ENCODE results near the gene CASP5.
A peak's percentile ranks its signal among the peaks of the same experiment; 100 is the strongest.
"Not testable (repeated sequence)": the region's sequence is repeated elsewhere in the genome, so short reads cannot be mapped to it uniquely, and the experiment has no call there.

CASP5 gene

DNA sequence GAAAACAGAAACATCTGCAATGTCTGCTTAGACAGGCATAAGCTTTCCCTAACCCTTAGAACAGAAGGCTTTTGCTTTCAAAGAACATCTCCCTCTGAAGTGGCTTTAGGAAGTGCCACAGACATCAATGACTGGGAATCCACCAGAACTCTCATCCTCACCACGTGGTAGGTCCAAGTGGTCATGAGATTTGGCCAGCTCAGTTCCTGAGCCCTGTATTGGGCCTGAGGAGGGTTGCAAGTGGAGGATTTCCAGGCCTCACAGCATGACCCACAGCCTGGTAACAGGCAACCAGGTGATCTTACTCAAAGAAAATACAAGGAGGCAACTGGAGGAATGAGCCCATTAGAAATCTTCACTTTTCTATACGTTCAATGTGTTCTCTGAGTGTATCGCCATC, 10.4 kb upstream of the CASP5 start:
- no peak for DNase-seq

DNA sequence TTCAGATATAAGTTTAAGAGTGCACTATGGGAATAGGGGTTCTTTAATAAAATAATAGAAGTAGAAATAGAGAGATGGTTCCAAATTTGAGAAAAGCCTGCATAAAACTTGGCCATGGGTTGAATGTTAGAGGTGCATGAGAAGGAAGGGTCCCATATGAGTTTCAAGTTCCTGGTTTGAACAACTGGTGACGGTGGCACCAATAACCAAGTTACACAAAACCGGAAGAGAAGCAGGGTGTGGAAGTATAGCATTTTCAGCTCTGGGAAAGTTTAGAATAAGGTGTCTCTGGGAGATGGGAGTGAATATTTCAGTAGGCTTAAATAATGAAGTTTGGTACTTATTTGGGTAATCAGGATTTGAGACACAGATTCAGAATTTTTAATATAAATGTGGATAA, 9.5 kb upstream of the CASP5 start:
- DNase-seq, result no peak

DNA sequence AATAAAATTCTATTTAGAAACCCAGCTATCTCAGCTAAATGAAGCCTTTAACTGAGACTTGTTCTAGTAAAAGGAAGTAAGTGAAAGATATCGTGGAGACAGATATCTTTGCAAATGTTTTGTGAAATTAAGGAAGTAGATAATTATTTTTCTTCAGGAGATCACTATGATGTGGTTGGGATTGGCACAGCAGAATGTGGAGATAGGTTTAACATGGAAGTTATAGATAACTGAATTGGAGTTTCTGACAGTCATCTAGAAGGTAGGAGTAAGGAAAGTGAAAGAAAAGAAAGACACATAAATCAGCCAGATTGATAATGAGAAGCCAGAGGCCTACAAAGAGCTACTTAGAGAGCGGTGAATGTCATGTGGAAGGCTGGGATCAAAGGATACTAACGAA, 4.7 kb upstream of the CASP5 start:
- DNase-seq, result no peak

DNA sequence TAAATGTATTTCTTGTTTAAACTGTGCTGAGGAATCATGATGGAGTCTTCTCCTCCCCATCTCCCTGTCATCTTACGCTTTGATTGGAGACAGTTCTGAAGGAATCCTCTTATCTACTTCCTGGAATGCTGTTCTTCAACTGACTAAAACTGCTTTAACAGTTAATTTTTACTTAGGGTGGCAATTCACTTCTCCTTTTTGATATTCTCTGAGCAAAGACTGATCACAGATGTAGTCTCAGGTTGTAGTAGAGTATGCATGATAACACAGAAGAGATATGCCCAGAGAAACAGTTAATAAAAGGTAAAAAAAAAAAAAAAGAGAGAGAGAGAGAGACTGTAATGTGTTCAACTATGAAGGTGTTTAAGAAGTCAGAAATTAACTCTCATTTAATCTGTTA, 1.4 kb upstream of the CASP5 start:
- DNase-seq, result no peak

DNA sequence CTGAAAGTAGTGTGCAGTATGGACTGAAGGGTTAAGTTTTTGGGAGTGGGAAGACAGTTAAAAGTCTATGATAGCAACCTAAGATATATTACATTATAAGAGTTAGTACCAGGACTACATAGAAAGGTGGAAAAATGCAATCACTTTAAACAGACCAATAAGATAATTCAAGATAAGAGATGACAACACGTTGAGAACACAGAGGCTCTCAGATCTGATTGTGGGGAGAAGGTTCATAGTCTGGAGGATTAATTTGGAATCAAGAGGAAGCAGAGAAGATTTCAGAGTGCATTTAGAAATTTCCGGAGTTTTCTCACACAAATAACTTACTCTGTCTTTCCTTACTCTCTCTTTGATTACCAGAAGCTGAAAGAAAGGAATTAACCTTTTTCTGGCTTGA, 441 bp downstream of the CASP5 start:
- no peak for DNase-seq

DNA sequence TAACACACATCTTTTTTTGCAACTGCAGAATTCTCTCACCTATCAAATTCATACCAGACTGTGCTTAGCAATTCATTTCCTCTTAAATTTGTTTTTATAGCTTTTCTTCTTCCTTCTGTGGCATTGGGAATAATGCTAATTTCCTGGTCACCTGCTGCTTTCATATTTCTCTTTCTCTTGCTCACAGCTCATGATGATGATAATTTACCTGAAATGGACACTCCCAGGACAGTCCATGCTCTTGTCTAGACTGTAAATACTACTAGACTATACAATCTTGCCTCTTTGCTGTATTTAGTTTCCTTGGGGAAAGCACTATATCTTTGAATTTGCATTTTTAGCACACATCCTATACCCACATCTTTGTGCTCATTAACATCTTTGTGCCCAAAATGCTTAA, 15.5 kb downstream of the CASP5 start:
- DNase-seq, result no peak

DNA sequence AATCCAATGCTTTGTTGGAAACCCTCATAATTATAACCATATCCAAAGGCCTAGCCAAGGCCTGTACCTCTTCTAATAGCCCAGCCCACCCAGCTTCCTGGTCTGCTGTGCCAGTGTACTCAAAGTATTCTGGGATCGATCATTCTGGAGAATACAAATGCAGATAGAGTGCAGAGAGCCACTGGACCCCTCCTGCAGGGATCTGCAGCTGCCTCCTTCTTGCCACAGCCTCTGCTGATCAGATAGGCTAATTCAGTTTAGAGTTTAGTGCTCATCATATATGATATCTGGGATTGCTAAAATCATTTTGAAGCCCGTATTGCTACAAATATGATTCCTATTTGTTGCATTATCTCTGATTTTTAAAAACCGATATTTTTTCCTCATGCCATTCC, 17.5 kb downstream of the CASP5 start:
- DNase-seq, result no peak

DNA sequence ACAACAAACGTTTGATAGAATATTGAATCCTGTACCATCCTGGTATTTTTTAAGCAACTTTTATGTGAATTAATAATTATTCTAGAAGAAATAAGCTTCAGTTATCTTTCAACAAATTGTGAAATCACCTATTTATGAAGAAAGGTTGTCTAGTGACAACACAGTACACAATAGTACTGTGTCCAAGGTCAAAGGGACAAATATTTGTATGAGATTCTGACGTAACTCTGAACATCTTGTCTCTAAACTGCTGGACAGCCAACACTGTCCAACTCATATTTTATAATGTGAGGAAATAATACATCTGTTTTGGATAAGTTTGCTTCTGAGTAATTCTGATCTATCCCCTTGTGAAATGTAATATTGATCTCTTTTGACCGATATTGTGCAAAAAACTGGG, 18.9 kb downstream of the CASP5 start:
- DNase-seq, result no peak

DNA sequence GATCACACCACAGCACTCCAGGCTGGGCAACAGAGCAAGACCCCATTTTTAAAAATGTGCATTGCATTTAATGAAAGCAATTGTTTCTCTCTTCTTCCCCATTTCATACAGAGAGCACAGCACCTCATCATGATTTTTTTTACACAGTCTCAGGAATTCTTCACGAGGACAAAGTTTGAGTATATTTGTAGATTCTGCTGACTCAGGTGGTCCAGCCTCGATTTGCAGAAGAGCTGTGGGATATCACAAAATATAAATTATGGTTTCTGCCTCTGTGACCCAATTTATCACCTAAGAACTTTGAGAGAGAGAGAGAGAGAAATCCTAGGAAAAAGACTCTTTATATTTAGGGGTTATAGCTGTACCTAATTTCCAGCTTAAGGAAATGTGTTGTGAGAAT, 19.8 kb downstream of the CASP5 start:
- DNase-seq, result no peak

DNA sequence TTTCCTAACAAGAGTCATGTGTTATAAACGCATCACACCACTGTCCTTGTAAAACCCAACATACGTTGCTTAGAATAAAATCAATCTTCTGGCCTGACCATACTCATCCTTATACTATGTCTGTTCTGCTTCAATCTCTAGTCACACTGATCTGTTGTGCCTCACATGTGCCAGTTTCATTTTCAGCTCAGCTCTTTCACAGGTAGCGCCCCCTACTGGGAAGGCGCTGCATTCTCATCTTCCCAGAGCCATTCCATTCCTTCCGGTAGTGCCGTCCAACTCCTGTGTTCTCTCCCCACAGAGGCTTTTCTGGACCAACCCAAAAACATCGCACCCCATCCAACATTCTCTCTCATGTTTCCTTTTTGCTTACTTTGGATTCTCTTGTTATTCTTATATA, 22.2 kb downstream of the CASP5 start:
- DNase-seq, result no peak

DNA sequence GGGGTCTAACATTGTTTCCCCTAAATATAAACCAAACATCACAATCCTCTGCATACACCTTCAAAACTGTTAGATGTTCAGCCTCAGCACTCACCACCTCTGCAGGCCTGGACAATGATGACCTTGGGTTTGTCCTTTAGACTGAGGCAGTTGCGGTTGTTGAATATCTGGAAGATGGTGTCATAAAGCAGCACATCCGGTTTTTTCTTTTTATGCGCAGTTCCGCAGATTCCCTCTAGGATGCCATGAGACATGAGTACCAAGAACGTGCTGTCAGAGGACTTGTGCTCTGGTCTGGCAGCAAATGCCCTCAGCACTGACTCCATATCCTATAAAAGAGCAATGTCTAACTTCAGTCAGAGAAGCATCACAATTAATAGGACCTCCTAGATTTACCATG, 22.8 kb downstream of the CASP5 start:
- DNase-seq, result no peak

DNA sequence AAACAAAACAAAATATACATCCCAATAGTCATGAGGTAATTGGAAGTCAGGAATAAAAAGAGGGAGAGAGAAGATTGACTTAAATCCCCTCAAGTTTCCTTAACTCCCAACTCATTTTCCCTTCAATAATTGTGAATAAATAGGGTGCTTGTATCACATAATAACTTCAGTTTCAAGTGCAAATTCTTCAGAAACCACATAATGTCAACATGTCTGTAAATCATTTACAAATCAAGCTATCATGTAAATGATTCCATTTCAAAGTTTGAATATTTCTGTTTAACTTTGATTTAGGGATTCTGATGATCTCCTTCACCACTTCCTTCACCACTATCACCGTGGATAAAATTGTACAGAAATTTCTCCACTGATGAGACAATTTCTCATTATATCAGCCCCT, 23.2 kb downstream of the CASP5 start:
- no peak for DNase-seq

DNA sequence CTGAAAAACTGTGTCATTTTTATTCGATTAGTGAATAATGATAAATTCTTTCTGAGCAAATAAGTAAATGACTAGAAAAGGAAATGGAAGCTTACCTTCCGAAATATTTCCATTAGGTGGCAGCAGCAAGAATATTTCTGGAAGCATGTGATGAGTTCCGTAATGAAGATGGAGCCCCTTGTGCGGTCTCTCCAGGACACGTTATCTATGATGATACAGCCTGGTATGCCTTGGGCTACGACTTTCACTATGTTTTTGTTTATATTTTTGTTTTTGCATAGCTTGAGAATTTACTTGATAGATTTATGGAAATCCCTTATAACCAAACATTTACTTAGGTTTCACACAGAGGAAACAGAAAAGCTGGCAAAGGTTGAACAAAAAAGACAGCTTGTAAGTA, 25.7 kb downstream of the CASP5 start:
- DNase-seq, result no peak

DNA sequence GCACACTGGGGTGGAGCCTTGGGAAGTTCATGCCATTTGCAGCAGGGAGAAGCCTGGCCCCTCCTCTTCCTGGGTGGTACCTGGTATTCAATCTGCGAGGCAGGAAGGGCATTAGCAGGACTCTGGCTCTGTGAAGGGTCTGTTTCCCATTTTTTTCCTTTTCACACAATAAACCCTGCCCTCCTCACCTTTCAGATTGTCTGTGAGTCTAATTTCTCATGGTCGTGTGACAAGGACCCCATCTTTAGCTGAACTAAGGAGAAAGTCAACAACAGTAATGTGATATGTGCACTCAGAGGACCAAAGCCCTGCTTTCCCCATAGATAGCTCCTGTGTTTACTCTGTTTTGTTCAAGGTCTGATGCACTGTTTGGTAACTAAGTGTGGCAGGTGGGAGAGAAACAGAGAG, 28.0 kb downstream of the CASP5 start:
- peak; percentile 43 for DNase-seq

DNA sequence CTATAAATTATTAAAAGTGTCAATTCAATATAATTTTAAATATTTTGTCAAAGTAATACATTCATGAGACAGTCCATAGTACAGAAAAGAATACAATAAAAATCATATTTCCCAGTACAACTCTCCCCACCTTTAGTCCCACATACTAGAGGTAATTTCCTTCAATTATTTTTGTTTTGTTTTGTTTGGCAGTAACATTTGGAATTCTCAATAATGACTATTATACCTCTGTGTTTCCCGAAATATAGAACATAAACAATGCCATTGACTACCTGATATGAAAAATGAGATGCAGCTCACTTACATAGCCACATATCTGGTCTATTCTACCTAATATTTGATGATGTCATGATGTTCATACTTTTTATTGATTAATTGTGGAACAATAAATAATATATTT, 30.2 kb downstream of the CASP5 start:
- DNase-seq, result no peak

DNA sequence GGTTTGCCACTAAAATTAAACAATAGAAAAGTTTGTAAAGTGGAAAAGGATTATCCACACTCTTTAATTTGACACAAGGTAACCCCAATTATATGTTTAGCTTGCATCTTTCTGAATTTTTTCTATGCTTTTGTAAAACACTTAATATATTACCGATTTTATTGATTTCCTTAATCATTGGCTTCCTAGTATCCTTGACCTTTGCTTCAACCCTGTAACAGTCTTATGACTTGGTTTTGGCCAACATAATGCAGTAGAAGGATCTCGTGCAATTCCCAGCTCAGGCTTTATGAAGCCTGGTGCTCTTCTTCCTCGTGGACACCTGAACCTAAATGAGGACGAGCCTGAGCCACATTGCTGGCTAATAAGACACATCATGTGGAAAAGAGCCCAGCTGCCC, 31.0 kb downstream of the CASP5 start:
- DNase-seq, result no peak

DNA sequence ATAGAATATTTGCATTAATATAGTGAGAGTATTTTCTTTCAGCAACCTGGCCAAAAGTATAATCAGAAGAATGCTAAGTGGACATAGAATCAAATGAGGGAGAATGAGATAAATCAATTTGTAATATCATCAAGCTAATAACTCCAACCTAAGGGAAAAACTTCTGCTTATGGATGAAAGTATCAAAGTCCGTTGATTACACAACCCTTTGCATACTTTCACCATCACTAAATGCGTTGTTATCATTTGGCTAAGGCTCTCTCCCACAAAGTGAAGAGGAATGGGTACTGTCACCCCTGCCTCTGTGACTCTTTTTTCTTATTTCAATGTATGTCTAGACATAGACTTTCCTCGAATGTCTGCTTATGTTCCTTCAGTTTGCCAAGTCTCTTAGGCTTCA, 38.2 kb downstream of the CASP5 start:
- DNase-seq, result no peak

DNA sequence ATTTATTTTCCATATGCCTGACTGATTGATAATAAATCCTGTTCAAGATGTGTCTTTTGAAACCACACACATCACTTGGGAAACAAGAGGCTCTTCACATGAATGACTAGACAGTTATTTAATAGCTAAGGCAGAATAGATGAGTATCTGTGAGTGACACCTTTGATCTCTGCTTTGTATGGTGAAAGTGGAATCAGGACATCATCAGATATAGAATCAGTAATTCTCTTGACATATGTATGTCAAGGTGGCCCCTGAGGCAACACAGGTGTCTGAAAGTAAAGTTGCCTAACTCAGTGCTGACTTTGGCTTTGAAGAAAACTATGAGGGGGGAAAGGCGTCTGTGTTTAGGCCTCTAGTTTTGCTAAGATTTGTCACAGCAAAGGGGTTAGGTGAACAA, 43.1 kb downstream of the CASP5 start:
- no peak for DNase-seq

DNA sequence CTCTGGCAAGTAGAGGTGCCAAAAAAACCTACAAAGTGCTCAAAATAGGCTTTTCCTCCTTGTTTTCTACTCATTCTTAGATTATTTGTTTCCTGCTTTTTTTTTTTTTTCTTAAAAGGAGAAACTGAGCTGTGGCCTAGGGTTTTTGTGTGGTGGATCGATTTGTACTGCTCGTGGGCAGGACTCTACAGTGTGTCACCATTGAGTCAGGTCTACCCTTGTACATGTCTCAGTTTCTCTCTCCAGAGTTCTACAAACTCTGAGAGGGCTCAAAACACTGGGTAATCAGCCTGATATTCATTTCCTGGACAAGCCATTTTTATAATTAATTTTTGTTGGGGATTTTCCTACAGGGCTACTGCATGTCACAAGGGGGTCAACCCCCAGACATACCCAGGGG, 49.4 kb downstream of the CASP5 start:
- DNase-seq, result no peak

DNA sequence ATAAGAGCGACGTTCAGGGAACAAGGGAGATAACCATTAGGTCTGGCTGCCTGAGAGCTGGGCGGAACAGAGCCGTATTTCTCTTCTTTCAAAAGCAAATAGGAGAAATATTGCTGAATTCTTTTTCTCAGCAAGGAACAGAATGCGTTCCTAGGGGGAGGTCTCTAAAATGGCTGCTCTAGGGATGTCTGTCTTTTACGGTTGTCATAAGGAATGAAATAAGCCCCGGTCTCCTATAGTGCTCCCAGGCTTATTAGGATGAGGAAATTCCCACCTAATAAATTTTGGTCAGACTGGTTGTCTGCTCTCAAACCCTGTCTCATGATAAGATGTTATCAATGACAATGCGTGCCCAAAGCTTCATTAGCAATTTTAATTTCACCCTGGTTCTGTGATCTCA, 50.0 kb downstream of the CASP5 start:
- not testable (repeated sequence) for DNase-seq

DNA sequence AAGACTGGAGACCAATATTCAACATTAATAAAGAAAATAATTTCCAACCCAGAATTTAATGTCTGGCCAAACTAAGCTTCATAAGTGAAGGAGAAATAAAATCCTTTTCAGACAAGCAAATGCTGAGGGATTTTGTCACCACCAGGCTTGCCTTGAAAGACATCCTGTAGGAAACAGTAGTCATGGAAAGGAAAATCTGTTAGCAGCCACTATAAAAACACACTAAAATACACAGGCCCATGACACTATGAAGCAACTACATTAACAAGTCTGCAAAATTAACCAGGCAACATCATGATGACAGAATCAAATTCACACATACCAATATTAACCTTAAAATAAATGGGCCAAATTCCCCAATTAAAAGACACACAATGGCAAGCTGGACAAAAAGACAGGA, 52.2 kb downstream of the CASP5 start:
- no peak for DNase-seq

DNA sequence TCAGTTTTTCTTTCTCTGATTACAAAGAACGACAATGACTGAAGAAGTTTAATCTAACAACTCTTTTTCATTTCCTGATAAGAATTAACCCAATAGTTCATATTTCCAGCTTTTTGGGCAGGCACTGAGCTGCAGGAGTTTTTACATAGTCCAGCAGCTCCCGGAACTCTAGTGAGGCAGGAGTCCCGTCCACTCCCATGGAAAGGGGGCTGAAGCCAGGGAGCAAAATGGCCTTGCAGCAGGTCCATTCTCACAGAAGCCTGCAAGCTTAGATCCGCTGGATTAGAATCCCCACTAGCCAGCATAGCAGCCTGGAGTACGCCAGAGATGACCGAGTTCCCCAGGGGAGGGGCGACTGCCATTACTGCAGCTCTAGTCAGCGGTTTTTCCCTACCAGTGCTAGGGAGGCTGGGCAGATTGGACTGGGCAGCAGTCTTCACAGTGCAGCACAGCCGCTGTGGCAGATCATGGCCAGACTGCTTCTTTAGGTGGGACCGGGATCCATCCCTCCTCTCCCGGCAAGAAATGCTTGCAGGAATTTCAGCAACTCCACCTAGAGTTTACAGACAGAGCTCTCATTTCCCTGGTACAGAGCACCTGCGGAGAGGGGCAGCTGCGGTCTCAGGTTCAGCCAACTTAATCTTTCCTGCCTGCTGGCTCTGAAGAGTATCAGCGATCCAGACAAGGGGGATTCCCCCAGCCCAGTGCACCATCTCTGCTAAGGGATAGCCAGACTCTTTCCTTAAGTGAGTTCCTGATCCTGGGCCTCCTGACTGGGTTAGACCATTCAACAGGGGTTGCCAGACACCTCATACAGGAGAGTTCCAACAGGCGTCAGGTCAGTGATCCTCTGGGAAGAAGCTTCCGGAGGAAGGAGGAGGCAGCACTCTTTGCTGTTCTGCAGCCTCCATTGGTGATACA, 53.9 kb downstream of the CASP5 start:
- no peak for DNase-seq

DNA sequence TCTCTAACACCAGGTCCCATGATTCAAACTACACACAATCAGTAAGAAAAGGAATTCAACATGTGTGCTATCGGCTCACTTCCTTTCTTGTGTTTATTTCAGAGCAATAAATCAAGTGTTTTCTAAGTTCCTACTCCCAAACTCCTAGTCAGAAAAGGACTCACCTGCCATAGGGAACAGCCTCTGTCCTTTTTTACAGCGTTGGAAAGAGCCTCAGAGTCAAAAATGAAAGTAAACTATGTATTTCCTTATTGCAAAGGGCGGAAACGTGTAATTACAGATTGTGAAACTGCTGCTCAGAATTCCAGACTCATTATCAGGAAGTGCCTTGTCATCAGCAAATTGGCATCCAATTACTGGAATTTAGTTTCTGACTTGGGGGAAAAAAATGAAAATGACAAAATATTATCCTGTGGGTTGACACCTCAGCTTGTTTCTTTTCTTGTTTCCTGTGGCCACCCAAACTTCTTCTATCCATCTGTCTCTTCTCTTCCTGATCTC, 54.6 kb downstream of the CASP5 start, which contains the start of gene CASP4:
CASP4 (minus strand) TSS at position 220 of the 501 bp plus-strand sequence; CDS start at position 171, 49 bp downstream.
- no peak for DNase-seq

DNA sequence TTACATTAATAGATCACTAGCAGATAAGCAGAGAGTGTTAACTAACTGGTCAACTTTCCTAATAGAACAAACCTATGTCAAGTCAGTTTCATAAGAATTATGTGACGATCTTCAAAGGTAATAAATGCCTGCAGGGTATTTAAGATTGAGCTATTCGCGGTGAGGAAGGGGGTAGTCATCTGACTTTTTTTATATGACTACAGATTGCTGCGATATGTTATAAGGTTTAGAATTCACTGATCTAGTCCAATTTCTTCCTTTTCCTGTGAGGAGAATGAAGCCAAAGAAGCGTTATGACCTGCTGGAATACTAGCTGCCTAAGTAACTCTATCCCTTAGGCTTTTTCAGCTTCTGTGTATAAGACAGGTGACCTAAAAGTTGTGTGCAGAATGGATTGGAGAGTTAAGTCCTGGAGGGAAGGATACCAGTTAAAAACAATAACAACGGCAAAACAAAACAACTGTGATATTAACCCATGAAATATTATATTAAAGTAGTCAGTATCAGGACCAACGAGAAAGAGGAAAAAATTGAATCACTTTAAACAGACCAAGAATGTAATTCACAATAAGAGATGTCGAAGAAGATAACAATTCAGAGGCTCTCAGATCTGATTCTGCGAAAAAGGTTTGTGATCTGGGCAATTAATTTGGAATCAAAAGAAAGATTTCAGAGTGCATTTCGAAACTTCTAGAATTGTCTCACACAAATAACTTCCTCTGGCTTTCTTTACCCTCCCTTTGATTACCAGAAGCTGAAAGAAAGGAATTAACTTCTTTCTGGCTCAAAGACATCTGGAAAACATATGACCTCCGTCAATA, 55.2 kb downstream of the CASP5 start:
- no peak for DNase-seq

All from NCI-H2081 treated with DMSO at 0.1 percent for 48 hours (cell line).